COLO668 (cell line): Measurements from ENCODE around the gene DNASE1L2.

Experiments used
- DNase-seq: peaks from one replicate; lab custom pipeline; 2025; ENCODE audit not compliant: unreplicated experiment; lab: John Stamatoyannopoulos, UW

Gene DNASE1L2

DNA sequence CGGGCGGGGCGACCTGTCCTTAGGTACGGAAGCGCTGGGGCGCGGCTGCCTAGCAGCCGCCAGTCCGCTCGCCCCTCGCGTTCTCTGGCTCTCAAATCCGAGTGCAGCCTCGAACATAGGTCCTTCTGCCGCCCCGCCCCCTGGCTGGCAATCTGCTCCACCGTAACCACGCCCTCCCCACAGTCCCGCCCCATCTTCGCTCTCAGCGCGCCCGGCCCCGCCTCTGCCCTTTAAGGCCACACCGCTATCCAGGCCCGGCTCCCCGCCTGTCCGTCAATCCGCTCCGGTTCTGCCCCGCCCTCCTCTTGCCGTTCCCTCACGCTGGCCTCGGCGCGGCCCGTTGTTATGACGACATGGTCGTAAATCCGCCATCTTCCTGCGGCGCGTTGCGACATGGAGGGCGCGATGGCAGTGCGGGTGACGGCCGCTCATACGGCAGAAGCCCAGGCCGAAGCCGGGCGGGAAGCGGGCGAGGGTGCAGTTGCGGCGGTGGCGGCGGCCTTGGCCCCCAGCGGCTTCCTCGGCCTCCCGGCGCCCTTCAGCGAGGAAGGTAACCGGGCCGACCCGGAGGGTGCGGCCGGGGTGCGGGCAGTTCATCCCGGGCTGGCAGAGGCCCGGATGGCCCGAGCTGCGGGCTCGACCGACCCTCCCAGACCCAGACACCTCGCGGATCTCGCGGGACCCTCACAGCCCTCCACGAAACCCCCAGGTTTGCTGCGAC is 12.9 kb upstream of the DNASE1L2 start, which contains the start of gene E4F1:
E4F1 (plus strand) TSS at position 371 of the 721 bp plus-strand sequence; CDS start at position 394, 23 bp downstream.
- peak; percentile 99 for DNase-seq

GRCh38 chr16:2223942-2224486 is 12.2 kb upstream of the DNASE1L2 start:
- DNase-seq, result peak; percentile 59

- peak; percentile 31 for DNase-seq
Measured at GRCh38 chr16:2226245-2226793, 9.9 kb upstream of the DNASE1L2 start.

DNA sequence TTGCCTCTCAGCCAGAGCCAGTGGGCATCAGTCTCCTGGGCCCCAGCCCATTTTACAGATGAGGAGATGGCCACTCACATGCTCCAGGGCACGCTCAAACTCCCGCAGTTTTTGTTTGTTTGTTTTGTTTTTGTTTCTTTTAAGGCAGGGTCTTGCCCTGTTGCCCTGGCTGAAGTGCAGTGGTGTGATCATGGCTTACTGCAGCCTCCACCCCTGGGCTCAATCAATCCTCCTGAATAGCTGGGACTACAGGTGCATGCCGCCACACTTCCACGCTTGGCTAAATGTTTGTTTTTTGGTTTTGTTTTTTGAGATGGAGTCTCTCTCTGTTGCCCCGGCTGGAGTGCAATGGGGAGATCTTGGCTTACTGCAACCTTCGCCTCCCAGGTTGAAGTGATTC is 9.3 kb upstream of the DNASE1L2 start:
- DNase-seq, result no peak

DNA sequence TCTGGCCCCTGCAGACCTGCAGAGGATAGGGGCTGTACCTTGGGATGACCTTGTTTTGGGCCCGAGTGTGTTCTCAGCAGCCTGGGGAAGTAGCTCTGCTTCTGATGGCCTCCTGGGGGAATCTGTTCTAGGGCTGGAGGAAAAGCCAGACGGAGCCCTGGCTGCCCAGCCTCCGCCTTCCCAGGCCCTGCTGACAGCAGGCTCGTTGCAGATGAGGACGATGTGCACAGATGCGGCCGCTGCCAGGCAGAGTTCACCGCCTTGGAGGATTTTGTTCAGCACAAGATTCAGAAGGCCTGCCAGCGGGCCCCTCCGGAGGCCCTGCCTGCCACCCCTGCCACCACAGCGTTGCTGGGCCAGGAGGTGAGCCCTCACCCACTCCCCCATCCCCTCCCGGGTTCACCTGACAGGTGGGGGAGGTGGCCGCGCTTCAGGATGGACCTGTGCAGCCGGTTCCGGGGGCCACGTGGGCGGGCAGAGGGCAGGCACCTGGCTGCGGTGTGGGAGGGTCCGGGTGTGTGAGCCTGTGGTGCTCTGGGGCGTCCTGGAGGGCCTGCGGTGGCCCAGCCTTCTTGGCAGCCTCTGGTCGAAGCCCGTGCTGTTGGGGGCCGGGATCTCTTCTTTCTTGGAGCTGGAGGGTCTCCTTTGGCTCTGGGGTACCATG is 8.0 kb upstream of the DNASE1L2 start:
- no peak for DNase-seq

- DNase-seq, result no peak
Measured at GRCh38 chr16:2229091-2229490, 7.2 kb upstream of the DNASE1L2 start.

DNA sequence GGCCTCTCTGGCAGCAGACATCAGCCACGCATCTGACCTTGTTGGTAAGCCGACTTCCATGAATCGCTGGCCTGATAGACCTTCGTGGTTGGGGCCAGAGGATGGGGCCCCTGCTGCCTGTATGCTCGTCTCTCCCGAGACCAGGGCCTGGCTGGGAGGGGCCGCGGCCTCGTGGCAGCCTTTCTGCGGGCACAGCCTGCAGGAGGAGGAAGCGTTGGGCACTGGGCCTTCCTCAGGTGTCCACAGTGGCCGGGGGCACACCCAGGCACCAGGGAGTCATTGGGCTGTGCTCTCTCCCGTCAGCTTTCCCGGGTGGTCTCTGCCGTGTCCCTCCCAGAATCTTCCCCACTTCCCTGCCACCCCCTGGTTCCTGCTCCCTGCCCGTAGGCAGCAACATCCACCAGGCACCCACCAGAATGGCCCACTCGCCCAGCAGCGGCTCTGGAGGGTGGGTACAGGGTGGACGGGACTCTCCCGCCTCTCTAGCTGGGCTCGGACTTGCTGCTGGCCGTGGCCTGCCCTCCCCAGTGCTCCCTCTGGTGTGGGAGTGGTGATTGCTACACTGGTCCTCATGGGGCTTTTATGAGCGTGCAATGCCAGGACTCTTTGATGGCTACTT is 6.5 kb upstream of the DNASE1L2 start:
- DNase-seq, result no peak

- DNase-seq, result peak; percentile 59
Measured at GRCh38 chr16:2230376-2230775, 5.9 kb upstream of the DNASE1L2 start.

DNA sequence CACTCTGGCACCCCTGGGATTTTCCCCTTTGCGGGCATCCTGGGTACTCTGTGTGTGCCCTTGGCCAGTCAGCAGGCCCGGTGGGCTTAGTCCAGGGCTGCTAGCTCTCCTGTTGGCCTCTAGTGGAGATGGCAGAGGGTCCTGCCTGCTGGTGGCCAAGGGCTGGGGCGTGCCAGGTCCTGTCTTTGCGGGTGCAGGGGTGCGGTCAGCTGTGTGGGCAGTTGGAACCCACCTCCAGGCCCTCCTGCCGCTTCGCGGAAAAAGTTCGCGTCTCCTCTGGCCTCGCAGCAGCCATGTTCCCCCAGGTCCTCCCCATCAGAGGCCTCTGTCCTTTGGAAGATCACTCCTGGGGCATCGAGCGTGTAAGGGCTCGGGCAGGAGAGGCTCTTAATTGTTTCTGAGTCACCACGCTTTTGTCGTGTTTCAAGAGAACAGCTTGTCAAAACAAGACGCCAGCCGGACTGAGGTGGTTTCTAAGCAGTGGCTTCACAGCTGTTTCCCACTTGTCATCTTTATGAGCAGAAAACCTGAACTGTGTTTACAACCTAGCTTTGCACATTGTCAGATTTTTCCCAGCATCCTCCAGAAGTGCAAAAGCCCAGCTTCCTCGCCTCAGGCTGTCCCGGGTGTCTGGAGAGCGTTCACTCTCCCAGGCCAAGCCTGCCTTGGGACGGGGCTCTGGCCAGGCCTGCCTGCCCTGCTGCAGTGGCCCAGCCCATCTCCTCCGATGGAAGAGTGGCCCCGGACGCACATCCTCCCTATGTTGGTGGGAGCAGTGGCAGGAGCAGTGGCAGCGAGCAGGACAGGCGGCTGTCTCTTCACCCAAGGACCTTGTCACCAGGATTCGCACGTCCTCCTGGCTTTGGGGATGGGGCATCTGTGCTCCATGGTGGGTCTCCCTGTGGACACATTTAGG is 5.0 kb upstream of the DNASE1L2 start:
- peak; percentile 71 for DNase-seq

- DNase-seq, result no peak
Measured at GRCh38 chr16:2232094-2232990, 3.9 kb upstream of the DNASE1L2 start.

- DNase-seq, result peak; percentile 84
Measured at GRCh38 chr16:2233046-2233775, 3.0 kb upstream of the DNASE1L2 start.

- DNase-seq, result peak; percentile 96
Measured at GRCh38 chr16:2233872-2234812, 2.1 kb upstream of the DNASE1L2 start.

DNA sequence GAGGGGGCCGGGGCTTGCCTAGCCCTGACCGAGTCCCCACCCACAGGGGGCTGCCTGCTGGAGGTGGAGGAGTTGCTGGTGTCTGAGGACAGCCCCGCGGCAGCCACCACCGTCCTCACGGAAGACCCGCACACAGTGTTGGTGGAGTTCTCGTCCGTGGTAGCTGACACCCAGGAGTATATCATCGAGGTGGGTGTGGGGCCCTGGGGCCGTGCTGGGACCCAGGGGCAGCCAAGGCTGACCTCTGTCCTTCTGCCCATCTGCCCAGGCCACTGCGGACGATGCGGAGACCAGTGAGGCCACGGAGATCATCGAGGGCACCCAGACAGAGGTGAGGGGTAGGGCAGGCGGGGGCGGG is 1.5 kb upstream of the DNASE1L2 start:
- no peak for DNase-seq

DNA sequence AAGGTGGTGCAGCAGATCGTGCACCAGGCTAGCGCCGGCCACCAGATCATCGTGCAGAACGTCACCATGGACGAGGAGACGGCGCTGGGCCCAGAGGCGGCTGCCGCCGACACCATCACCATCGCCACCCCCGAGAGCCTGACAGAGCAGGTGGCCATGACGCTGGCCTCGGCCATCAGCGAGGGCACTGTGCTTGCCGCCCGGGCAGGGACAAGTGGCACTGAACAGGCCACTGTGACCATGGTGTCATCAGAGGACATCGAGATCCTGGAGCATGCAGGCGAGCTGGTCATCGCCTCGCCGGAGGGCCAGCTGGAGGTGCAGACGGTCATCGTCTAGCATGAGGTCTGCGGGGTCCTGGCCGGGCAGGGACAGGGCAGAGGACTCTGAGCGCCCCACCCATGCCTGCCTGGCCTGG is 1.0 kb upstream of the DNASE1L2 start:
- DNase-seq, result no peak

DNA sequence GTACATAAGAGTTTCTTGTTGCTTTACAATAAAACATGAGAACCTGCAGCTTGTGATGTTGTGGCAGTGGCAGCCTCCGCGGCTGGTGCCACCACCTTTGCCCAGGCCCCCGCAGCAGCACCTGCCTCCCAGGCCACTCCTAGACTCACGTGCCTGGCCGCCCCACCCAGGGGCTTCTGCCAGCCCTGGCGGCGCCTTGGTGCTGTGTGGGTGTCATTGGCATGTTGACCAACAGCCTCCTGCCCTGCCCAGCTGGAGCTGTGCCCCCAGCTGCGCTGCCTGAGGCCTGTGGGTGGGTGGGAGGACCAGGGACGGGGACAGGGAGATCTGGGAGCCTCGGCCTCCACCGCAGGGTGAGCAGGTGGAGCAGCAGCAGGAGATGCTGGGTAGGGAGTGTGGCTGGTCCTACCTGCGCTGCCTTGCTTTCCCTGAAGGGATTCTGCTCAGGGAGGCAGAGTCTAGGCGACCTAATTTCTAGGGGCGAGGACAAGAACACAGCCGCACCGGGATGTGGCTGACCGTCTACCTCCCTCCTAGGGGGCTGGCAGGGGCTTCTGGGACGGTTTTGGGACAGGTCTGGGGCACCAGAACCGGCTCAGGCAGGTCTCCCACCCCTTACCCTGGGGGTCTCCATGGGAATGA is 428 bp upstream of the DNASE1L2 start:
- peak; percentile 83 for DNase-seq

DNA sequence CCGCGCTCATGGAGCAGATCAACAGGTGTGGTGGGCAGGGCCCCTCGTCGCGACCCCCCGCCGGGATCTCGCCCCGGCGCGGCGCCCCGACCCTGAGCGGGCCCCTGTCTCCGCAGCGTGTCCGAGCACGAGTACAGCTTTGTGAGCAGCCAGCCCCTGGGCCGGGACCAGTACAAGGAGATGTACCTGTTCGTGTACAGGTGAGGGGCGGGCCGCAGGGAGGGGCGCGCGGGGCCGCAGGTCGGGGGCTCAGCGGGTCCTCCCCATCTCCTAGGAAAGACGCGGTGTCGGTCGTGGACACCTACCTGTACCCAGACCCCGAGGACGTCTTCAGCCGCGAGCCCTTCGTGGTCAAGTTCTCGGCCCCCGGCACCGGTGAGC is 848 bp downstream of the DNASE1L2 start:
- DNase-seq, result no peak

GRCh38 chr16:2237493-2238149 is 1.4 kb downstream of the DNASE1L2 start:
- no peak for DNase-seq
